ENCODE measurements around the gene NUDT9. TPM values are rescaled to one million over a fixed set of nuclear protein-coding genes. Genes with fewer than 3 reads are reported as not detected.
"Not testable (repeated sequence)": the region's sequence is repeated elsewhere in the genome, so short reads cannot be mapped to it uniquely, and the experiment has no call there.

NUDT9 gene
- total RNA-seq, 1 experiment from 2014 or later = 25.4 TPM

DNA sequence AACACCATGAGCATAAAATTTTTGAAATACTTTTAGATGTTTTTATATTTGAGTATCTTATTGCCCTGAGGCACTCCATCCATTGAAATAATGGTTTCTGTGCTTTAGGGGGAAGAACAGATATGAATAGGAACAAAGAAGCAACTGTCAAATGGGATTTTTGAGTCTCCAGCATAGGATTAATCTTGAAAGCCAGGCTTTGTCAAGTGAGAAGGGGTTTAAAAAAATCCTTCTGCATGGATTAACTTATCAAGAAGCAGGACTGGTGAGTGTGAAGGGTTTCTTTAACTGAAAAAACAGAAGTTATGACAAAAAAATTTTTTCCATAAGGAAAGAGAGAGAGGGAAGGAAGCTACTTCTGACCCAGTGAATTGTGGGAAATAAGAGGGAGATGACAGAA, 7.6 kb upstream of the NUDT9 start (continued):
- TF ChIP-seq E2F5 (CRISPR knock-in tag; IDR thresholded peaks at IDR 0.05) = no peak
- TF ChIP-seq NR1H2 (CRISPR knock-in tag; IDR thresholded peaks at IDR 0.05) = no peak
- TF ChIP-seq SOX15 (CRISPR knock-in tag; IDR thresholded peaks at IDR 0.05) = no peak
- TF ChIP-seq MLX (CRISPR knock-in tag; IDR thresholded peaks at IDR 0.05) = no peak
- TF ChIP-seq NR3C1 (CRISPR knock-in tag; conservative IDR thresholded peaks at IDR 0.05; ENCODE audit: low read depth) = no peak
- no peak for TF ChIP-seq SMAD3 (CRISPR knock-in tag; IDR thresholded peaks at IDR 0.05; ENCODE audit: borderline replicate concordance)
- TF ChIP-seq, protein P1, sequence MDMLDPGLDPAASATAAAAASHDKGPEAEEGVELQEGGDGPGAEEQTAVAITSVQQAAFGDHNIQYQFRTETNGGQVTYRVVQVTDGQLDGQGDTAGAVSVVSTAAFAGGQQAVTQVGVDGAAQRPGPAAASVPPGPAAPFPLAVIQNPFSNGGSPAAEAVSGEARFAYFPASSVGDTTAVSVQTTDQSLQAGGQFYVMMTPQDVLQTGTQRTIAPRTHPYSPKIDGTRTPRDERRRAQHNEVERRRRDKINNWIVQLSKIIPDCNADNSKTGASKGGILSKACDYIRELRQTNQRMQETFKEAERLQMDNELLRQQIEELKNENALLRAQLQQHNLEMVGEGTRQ (CRISPR knock-in tag; IDR thresholded peaks at IDR 0.05) = no peak

DNA sequence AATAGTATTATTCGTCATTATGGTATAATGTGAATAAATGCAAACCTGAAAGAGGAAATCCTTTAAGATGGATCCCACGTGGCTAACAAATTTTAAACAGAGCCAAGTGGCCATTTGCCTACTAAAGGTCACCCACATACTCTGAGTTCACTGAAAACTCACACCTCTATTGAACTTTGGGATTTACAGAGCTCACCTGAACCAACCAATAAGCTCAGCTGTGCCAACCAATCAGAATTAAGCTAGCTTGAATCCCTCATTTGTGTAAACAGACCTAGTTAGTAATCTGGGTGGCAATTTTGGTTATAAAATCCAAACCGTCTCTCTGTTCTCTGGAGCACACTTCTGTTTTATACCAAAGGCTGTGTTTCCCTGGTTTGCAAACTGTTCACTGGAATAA, 5.4 kb upstream of the NUDT9 start:
- Mint-ChIP-seq H3K27me3 (ENCODE audit: low read depth) (peaks cover 5% of the 10 kb centered on the region), H3K36me3 (peaks cover 14% of the 10 kb centered on the region), H3K9me3 (peaks cover 36% of the 10 kb centered on the region), H3K4me3 (no peak overlapping the region), H3K27ac (no peak overlapping the region), H3K4me1 (peaks cover 25% of the 10 kb centered on the region)
- ChIA-PET CTCF (no interaction called here), POLR2A (no interaction called here)
- ATAC-seq = no peak
- DNase-seq (ENCODE audit: low spot score) = no peak
- TF ChIP-seq NFATC4 (CRISPR knock-in tag; IDR thresholded peaks at IDR 0.05) (no peak), ZNF232 (CRISPR knock-in tag; IDR thresholded peaks at IDR 0.05) (no peak), ZBTB43 (CRISPR knock-in tag; IDR thresholded peaks at IDR 0.05) (no peak), ZNF263 (CRISPR knock-in tag; IDR thresholded peaks at IDR 0.05; ENCODE audit: low read depth) (no peak), ESRRA (CRISPR knock-in tag; IDR thresholded peaks at IDR 0.05; ENCODE audit: borderline replicate concordance) (no peak)

- H3K4me3 Mint-ChIP-seq; DNase-seq (ENCODE audit: low spot score); POLR2A ChIA-PET; CTCF ChIA-PET; H3K27me3 Mint-ChIP-seq (ENCODE audit: low read depth); ATAC-seq; H3K27ac Mint-ChIP-seq: not testable (repeated sequence)
- peaks cover 26% of the 10 kb centered on the region for H3K4me1 Mint-ChIP-seq
- H3K9me3 Mint-ChIP-seq = peaks cover 33% of the 10 kb centered on the region
- peaks cover 14% of the 10 kb centered on the region for H3K36me3 Mint-ChIP-seq
Observed at GRCh38 chr4:87418410-87418809, 4.0 kb upstream of the NUDT9 start.

- ATAC-seq (no peak), DNase-seq (ENCODE audit: low spot score) (no peak)
- Mint-ChIP-seq H3K9me3 (peaks cover 29% of the 10 kb centered on the region), H3K36me3 (peaks cover 14% of the 10 kb centered on the region), H3K27me3 (ENCODE audit: low read depth) (peaks cover 5% of the 10 kb centered on the region), H3K27ac (no peak overlapping the region), H3K4me3 (no peak overlapping the region), H3K4me1 (peaks cover 36% of the 10 kb centered on the region)
- POLR2A ChIA-PET = no interaction called here
- TF ChIP-seq FOXK1 (CRISPR knock-in tag; IDR thresholded peaks at IDR 0.05) (no peak), ZNF121 (CRISPR knock-in tag; IDR thresholded peaks at IDR 0.05) (no peak), ATF3 (CRISPR knock-in tag; conservative IDR thresholded peaks at IDR 0.05) (no peak), ZSCAN18 (CRISPR knock-in tag; IDR thresholded peaks at IDR 0.05) (no peak), SOX15 (CRISPR knock-in tag; IDR thresholded peaks at IDR 0.05) (no peak), ZNF671 (CRISPR knock-in tag; IDR thresholded peaks at IDR 0.05) (no peak), ETV6 (CRISPR knock-in tag; IDR thresholded peaks at IDR 0.05) (no peak)
- CTCF ChIA-PET = interaction anchor here (0.6 to 4.1 kb wide), 2 partner anchors 28 to 44 kb away, joined by 4 to 18 read pairs; partner anchors contain the start of gene HSD17B11
Observed at GRCh38 chr4:87419578-87420249, 2.7 kb upstream of the NUDT9 start.

Measured in WTC11 (cell line).